HG03565 (cell line): ENCODE data around the gene CLSTN2.

Experiments used
- ATAC-seq: cut with Tn5 transposase; IDR thresholded peaks from one replicate; pipeline ENCODE4 v1.9.1; 2021; ENCODE audit warnings: mild to moderate bottlenecking, moderate library complexity; ENCODE audit not compliant: unreplicated experiment

Gene CLSTN2

DNA sequence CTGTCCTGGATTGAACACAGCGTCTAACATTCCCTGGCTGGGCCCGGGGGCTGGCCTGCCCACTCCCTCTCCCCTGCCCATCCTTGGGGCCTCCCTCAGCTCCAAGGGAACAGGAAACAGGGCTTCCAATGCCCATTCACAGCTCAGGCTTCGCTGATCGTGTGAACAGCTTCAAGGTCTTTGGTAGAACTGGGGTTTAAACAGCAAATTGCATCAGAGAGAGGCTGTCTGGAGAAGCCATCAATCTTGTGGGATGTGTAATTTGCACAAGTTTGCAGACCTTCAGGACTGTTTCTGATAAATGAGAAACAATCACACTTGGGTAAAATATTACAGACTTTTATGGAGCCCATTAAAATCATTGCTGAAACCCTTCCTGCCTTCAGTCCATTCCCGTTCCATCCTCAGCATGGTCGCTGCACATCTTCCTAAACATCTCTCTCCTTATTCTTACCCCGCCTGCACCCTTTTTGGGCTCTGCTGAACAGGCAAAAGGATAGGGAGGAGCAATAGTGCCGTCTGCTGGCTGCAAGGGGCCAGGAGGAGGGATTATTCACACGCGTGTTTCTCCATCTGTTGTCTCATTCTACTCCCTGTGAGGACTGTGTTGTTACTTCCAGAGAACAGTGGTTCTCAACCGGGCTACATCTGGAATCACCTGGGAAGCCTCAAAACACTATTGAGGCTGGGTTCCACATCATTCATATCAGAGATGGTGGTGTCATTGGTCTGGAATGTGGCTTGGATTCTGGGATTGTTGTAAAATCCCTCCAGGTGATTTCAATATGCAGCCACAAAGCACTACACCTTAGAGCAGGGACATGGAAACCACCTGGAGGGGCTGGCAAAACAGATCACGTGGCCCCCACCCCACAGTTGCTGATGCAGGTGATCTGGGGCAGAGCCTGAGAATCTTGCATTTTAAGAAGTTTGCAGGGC is 116.3 kb downstream of the CLSTN2 start:
- no peak for ATAC-seq

DNA sequence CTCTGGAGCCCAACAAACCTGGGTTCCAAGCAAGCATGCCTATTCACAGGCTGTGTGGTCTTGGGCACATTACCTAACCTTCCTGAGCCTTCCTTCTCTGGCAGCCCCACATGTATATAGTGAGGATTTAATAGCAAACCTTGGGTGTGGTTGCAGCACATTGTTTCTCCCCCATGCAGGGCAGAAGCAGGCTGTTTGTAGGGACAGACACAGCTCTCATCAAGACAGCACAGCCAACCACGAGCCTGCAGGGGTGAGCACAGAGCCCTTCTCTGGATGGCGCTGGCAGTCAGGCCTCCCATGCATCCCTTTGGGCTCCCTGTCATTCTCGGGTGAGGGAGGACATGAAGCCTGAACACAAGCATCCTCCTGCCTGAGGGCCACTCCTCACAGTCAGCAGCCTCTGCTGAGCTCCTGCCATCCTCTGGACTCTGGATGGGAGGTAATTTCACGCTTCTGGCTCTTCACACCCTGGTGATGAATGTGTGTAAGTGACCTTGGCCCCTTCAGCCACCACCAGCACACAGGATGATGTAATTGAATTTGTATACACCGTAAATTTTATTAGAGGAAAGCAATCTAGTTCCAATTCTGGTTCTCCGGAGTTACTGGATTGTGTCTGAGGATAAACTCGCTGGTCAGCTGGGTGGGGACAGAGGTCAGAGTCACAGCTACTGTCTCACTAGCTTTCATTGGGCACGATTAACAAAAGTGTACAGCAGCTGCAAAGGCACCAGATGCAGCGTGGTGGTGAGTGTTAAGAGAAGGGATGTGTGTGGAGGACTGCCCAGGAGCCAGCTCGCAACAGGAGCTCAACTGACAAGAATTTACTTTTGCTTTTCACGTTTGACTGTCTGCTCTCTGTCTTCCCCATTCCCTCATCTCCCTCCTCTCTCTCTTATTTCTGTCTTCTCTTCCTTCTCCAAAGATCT is 118.1 kb downstream of the CLSTN2 start:
- ATAC-seq = no peak

DNA sequence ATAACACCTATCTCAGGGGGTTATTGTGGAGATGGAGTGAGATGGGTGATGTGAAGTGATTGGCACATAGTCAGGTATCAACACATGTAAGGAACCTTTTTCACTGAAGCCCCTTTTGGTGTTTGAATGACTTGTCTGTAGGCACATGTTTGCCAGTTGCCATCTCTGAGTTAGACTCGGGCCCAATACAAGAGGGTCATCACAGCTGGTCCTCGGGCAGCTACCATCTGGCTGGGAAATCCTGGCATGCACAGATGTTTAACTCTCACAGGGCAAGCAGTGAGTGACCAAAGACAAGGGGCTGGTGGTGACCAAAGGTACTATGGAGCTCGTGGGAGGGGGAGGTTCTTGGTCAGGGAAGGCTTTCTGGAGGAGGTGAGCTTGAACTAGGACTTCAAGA is 118.8 kb downstream of the CLSTN2 start:
- no peak for ATAC-seq

DNA sequence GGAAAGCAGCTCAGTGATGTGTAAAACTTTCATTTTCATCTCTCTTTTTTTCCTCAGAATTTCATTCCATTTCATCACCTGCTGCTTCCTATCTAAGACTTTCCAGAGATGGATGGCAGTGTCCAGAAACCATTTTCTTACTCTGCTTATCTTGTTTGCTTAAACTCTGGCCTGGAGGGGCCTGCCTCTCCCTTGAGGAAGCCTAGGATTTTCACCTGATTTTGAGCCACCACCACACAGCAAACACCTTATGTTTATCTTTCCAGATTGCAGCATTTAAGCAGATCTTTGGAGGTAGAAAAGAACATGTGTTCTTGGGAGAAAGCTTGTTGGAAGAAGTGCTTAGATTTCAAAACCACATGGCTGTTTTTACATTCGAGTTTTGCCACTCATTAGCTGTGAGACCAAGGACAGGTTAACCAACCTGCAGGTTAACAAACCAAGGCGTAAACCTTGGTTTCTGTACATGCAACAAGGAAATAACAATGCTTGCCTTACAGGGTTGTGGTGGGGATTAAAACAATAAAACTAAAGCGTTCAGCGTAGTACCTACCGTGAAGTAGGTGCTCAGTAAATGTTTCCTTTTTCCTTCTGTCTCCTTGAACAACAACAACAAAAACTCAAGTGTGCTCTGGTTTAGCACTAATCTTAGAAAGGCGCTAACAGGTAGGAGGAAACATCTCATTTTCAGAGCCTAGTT is 120.3 kb downstream of the CLSTN2 start:
- no peak for ATAC-seq

DNA sequence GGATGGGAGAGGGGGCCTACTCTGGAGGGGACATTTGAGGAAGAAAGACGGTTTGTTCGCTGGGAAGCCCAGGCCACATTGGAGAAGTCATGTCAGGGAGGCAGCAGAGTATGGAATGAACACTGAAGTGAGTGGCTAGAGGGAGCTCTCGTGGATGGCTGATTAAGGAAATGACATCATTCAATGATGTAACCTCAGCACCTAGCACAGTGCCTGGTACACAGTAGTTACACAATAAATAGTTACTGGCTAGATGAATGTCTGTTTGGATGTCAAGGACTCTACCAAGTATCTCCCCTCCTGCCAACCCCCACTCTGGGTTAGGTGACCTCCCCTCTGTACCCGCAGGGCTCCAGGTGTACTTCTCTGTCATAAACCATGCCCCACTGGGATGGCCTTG is 121.1 kb downstream of the CLSTN2 start:
- no peak for ATAC-seq

DNA sequence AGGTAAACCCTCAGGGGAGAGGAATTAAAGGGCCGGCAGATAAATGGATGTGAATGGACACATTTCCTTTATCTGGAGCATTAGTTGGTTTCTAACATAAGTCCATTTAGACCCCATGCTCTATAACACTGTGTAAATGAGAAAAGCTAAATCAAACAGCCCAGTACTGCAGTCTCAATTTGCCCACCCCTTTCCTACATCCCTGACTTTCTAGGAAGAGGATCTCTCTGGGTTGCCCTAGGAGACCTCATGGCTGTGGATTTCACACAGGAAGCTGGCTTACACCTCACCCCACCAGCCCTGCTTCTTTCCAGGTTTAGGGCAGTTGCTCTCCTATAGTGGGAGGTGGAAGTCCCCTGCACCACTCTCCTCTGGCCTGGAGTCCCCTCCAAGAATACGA is 126.2 kb downstream of the CLSTN2 start:
- no peak for ATAC-seq

DNA sequence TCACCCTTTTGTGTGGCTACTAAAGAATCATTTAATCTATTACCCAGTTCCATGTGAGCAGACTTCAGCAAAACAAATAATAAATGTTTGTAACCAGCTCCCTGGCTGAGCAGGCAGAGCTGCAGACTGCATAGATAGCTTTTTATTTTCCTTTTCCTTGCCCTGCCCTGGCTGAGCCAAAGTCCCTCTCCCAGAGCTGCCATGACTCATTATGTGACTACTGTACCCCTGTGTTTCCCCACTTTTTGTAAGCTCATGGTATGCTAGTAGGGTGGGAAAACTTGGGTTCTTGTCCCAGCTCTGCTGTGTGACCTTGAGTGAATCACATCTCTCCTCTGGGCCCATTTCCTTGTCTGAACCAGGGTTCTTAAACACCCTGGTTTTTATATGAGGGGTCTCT is 127.5 kb downstream of the CLSTN2 start:
- no peak for ATAC-seq

DNA sequence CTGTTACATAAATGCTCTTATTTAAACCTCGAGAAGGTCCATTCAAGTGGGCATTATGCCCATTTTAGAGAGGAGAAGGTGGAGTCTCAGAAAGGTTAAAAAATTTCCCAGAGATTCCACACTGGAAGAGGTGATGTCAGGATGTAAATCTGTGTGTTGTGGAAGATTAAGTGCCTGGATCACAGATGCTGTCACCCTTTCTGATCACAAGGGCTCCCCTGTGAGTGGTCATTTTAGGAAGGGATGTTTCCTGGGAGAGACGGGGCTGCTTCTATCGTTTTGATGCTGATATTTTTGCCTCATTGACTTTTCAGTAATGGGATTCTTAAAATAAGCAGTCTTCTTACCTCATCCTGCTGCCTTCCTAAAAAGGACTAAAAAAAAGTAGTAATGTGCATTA is 132.5 kb downstream of the CLSTN2 start:
- ATAC-seq = no peak

DNA sequence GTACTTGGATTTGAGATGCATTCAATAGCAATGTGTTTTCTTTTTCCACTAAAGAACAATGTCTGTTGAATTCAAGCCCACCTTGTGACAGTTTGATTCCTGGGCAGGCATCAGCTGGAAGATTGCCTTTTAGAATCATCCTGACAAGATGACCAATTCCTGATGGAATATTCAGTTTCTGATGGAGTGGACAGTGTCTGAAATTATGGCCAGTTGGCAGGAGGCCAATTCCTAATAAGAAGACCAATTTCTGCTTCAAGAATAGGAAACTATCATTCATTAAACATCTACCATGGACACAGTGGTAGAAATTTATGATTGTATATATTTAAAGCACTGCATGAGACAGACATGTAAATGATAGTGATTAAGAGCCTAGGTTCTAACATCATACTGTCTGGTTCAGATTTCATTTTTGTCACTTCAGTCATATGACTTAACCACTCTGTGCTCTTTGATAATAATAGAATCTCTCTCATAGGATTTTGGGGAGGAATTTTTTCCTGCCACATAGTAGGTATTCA is 133.6 kb downstream of the CLSTN2 start:
- ATAC-seq = no peak

DNA sequence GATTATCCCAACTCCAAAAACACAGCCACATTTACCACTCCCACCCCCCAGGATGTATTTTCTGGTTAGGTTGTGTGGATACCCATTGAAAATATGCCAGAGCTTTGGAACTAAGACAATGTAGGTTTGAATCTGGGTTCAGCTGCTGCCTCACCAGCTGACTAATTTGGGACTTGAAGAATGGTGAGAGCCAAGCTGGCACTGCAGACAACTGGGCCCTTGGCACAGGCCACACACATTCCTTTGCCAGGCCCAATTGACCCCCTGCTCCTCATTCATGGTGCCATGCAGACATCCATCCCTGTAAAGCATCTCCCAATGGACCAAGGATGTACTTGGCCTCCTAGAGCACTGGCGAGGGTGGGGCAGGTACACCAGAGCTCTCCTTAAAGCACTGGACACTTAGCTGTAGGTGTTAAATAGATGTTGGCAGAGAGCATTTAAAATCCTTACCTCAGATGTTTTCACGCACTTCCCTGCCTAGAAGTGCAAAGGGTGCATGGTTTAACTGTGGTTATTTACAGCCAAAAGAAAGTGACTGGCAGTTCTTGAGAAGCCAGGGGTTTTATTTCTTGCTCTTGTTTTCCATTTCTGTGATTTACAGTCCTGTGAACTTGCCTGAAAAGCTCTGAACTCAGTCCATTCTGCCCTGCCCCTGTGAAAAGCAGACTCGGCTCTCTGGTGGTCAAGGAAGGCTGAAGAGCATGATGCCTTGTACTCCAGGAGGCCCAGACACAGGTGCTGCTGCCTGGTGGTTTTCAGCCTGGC is 138.5 kb downstream of the CLSTN2 start:
- no peak for ATAC-seq

DNA sequence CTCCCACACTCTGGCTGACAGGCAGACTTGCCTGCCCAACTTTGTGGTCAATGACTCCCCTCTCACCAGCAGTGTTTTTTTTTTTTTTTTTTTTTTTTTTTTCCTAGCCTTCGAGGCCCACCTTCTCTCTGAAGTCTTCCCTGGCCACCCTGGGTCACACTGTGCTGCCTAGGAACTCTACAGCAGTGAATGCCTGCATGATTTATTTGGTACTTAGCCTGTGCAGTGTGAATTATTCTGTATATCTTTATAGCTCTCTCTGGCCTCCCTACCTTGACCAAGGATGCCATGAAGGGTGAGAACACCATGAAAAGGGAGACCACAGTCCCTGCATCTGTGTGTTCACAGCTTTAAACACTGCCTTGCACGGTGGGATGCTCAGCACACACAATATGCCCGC is 141.6 kb downstream of the CLSTN2 start:
- ATAC-seq = no peak

DNA sequence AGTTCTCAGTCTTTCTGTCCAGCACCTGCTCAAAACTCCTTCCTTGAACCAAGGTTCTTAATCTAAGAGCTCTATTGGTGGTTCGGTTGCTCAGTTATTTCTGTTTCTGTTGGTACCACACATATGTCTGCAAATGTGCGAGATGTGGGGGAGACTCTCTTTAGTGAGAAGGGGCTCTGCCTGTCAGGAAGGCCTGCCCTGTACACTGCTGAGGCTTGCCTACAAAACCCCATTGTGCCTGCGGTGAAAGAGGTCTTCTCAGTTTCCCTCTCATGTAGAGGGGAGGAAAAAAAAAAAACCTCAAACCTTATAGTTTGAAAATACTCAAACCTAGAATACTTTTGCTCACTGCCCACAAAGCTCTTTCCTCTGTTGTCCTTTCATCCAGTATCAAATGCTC is 142.4 kb downstream of the CLSTN2 start:
- ATAC-seq = no peak

DNA sequence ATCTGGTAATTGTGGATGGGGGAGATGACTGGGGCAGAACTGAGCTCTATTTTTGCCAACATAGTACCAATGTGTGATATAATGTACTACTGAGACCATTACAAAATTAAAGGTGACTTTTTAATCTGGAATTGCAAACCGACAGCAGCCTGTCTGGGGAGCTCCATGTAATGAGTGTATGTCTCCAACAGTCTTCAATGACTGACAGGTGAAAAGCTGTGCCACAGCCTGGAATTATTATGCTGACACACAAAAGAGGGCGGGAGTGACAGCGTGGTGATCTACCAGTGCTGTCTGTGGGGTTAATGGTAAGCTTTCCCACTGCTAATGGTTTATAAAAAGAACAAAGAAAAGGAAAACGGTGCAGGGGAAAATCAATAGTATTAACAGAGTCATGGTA is 143.4 kb downstream of the CLSTN2 start:
- no peak for ATAC-seq

DNA sequence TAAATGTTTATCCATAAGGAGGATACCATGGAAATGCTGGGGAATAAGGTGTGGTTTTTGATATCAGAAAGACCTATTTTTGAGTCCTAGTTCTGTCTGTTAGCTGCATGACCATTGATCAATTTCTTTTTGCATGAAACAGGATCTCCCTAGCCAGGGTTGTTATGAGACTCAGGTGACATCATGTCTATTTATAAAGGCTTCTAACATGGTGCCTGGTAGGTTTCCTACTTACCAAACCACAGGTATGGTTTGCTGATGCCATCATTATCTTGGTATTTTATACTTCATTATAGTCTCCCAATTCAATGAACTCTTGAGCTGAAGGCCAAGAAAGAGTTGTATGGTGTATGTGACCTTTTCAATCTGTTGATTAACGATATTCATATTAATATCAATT is 144.0 kb downstream of the CLSTN2 start:
- no peak for ATAC-seq

DNA sequence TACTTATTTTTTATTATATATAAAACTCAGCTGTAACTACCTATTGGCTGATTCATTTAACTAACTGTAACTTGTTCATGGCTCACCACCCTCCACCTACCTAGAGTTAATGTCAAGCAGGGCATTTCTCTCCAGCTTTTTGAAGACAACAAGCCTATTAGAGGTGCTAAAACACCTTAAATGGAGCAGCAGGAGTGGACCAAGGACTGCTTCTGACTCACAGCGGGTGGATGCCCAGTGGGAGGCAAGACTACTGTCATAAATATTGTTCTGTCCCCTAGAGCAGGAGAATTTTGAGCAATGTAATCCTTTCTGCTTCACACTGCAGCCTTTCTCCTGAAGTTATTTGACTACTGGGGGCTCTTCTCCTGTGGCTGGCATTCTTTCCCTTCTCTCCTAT is 146.9 kb downstream of the CLSTN2 start:
- ATAC-seq = no peak

DNA sequence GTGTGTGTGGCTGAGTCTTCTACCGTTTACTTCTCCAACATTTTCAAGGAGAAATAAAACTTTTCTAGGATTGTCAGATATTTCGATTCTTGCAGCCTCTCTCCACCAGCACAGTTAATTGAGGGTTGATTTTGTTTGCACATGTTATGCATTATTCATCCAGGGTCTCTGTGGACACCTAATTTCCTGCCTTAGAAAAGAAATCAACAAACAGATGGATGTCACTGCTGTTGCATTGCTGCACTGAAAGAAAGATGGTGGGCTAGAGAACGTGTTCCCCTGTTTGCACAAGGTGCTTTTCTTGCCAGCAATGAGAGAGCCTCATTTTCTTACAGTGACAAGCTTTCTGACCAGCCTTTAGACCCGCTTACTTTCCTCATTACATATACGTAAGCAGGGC is 150.0 kb downstream of the CLSTN2 start:
- no peak for ATAC-seq

DNA sequence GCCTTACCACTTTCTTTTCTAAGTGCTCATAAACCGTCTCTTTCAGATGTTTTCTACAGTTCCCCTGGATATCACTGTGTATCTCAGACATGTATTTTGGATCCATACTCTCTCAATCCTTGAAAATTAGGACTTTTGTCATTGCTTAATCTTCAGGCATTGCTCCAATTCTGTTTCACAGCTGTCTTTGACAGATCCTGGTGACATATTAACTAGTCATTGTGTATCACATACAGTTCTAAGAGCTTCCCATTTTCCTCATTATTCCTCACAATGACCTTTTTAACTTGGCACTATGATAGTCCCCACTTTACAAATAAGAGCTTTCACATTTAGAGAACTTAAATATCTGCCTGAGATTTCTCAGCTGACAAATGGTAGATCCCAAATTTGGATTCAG is 151.7 kb downstream of the CLSTN2 start:
- no peak for ATAC-seq

DNA sequence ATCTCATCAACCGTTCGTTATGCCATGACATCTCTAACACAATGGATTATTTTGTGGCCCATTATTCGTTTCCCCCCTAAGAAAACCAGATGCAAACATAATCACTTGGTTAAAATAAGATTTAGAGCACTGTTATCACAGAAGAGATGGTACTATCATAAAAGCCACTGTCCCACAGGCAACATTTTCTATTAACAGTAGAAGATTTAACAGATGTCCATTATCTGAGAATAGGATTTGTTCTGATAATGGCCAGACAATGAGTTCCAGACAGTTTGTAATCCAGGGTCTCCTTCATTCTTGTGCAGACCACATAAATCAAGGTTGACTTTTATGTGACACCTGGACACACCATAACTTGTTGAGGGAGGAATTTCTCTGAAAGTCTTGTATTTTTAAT is 153.1 kb downstream of the CLSTN2 start:
- ATAC-seq = no peak

DNA sequence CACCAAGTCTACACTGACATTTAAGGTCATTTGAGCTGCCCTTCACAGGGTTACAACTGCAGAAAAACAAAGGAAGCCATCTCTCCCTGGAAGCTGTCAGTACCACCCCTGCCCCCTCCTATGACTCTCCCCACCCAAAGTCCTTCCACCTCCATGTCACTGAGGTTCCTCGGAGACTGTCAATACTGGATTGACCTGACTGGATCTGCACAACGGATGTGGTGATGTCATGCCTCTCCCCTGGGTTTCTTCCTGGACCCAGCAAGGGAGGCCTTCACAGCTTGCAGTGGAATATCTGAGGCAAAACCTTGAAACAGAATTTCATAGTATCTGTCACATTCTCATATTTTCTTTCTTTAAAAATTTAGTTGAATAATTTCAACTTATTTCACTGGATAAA is 153.5 kb downstream of the CLSTN2 start:
- no peak for ATAC-seq

DNA sequence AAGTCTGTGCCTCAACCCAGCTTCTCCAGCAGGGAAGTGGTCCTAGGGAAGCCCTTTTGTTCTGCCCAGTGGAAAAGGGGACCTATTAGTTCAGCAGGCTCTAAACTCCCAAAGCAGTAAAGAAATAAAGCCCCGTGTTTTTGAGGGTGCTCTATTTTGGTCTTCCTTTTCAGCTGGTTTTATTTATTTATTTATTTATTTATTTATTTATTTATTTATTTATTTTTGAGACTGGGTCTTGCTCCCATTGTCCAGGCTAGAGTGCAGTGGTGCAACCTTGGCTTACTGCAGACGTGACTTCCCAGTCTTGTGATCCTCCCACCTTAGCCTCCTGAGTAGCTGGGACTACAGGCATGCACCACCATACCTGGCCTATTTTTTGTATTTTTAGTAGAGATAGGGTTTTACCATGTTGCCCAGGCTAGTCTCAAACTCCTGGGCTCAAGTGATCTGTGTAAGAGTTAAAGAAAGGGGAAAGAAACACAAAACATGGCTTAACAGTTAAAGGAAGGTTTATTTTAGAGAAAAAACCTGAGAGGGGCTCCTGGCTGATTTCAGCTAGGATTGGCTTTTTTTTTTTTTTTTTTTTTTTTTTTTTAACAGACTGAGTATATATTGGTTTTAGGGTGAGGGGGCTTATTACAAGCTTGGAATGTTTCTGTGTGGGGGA is 154.6 kb downstream of the CLSTN2 start:
- ATAC-seq = no peak
